NCI-H524 treated with DMSO at 0.1 percent for 48 hours (cell line): ENCODE results near the gene BDNF.
A peak's percentile ranks its signal among the peaks of the same experiment; 100 is the strongest.

Experiments
- DNase-seq: peaks from one replicate; lab custom pipeline; 2025; lab: John Stamatoyannopoulos, UW

BDNF gene

DNA sequence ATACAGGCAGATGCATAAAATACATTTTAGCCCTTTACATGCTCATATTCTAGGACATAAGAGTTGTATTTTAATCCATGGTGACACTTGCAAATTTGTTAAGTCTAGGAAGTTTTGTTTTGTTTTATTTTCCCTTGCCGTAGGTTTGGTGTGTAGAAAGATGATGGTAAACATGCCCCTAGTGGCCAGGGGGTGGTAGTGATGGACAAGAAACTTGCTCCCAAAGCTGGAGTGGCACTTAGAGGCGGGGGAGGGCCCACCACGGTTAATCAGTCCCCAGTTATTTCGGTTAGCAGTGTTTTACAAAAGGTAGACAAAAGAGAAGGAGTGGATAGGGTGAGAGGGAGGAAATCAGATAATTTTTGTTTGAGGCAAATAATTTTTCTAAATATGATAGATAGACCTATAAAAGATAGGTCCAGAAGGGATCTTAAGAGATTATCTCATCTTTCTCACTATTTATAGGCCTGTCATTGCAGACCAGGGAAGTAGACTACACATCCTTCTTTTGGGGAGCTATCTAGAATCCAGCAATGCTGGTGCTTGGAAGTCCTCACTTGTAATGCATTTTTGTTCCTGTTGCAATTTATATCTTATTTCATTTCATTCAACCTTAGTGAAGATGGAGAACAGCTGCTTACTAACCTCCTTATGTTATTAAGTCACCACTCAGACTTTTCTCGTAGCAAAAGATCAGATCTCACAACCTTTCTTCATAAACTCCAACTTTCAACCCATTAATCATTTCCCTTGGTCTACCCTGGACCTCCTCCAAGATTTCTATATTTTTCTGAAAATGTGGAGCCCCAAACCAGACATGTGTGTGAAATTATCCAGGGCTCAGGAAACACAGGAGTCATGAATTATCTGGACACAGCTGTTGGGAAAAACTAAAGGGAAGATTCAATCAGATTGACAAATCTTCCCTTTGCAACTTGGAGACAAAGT lies 5.9 kb upstream of the BDNF start:
- DNase-seq, result no peak

DNA sequence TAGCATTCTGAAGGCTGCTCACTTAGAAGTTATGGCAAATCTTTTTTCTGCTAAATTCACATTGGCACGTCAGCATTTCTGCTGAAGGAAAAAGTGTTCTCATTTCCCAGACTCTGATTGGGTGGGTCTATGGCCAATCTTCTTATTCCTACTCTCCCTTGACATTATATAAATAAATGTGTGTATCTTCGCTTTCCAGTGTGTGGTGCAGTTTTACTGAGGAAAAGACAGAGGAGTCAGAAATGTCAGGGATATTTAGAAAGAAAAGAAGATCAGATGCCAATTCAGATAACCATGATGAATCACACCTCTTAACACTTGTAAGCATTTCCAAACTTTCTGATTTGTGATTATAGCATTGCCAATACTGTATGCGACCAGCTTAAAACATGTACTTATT lies 3.2 kb upstream of the BDNF start:
- no peak for DNase-seq

DNA sequence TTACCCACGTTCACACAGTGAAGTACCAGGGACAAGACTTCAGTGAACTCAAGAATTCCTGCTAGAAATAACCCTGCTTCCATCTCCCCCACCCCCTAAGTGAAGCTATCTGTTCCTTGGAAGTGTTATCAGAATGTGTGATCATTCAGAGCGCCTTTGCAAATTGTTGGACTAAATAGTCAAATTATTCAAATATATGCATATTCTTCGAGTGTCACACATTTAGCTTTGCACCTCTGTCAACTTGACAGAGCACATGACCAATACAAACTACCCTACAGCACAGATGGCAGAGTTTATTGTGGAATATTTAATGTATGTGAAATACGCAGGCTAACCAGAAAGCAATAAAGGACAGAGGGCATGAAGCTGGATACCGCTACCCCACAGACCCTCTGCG lies 2.6 kb upstream of the BDNF start:
- DNase-seq, result no peak

DNA sequence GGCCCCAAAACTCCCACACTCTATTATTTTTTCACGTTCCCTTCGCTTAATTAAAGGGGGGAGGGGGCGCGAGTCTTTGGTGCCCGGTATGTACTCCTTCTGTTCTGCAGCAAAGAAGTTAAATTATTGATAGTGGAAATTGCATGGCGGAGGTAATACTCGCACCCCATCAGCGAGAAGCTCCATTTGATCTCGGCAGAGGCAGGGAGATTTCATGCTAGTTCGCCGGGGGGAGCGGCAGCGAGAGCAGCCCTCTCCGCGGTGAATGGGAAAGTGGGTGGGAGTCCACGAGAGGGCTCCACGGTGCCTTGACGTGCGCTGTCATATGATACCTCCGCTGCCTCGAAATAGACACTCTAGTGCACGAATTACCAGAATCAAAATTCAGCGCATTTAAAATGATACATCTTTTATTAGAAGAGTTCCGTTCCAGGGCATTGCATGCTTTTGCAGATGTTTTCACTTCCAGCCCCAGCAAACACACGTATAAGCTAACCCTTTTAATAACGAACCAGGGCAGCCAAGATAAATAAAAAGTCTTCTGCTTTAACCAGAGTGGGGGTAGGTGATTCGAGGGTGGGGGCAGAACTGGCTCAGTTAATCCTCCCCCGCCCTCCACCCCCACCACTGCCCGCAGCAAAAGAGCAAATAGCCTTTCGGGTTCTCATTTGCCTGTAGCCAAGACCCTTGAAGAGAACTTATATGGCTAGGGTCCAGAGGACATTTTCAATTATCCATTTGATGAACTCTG lies 1.3 kb upstream of the BDNF start:
- DNase-seq, result peak; percentile 44

DNA sequence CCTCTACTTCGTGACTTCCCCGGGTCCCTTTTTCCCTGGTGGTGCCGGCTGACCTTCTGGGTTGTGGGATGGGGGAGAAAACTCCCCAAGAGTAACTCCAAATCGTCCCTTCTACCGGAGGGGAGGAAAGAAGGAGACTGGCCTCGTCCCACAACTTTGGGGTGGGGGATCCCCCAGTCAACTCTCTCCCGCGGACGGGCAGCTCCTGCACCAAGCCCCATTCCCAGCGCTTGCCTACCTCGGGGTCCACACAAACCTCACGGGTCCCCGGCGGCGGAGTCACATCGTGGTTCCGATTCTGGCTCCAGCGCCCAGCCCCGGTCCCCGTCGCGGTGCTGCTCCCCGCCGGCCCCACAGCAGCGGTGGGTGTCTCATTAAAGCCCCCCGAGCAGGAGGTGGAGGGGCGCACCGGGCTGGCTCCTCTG lies 317 bp downstream of the BDNF start:
- DNase-seq, result no peak

DNA sequence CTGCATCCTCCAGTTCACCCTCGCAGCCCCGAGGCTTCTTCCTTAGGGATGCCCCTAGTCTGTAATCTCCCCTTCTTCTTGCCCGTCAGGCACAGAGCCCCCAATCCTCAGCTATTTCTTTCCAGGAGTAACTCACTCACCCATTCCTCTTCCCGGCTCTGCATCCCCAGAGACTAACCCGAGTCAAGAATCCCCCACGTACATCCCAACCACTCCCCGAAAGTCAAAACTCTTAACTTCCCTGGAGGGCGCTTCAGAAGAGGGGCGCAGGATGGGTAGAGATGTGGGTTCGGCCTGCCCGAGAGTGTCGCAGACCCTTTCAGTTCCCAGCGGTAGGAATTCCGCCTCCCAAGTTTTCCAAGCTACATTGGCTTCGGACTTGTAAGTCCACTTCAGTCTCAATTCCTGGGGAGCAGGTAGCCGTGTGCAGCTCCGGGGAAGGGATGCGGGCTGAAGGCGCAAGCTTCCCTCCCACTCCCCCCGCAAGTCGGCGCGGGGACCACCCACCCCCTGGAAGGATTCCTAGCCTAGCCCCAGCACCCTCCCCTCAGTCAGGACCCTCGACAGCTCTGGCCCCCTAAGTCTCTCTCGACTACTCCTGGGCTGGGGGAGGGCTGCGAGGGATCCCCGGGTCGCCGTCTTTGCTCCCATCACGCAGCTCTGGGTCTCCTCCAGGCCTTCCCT lies 871 bp downstream of the BDNF start:
- no peak for DNase-seq

DNA sequence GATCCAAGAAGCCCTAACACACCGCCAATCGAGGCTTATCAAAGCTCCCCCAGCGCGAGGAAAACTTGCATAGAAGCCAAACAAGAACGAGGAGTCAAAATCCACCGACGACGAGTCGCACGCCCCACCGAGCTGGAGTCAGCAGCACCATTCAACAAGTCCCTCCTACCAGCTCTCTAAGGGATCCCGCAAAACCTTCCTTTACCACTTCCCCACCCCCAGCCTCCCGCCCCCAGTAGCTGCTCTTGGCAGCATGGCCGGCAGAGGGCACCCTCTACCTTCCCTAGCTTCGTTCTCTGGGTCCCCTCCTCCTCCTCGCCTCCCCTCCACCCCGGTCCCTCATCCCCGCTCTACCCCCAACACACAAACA lies 1.4 kb downstream of the BDNF start:
- no peak for DNase-seq

DNA sequence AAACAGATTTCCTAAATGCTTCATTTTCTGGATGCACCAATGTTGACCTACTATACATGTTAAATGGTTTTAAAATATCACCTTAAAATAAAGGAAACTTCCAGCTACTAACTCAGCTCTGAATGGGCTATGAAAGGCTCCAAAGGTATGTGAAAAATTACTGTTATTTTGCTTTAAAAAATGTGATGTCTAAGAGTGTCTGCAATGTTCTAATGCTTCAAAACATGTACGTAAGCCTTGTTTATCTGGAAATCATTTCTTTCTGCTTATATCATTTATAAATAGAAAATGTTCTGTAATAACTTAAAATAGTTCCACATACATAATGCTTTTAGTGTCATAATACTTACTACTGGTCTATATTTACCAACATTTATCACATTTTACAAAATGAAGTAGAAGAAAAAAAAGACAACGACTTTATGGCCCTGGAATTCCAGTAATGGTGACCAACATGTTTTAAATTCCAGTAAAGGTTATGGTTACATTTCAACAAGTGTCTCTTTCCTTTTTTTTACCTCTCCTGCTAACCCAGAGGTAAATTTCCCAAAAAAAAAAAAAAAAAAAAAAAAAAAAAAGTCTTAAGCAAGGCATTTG lies 2.5 kb downstream of the BDNF start:
- DNase-seq, result no peak

DNA sequence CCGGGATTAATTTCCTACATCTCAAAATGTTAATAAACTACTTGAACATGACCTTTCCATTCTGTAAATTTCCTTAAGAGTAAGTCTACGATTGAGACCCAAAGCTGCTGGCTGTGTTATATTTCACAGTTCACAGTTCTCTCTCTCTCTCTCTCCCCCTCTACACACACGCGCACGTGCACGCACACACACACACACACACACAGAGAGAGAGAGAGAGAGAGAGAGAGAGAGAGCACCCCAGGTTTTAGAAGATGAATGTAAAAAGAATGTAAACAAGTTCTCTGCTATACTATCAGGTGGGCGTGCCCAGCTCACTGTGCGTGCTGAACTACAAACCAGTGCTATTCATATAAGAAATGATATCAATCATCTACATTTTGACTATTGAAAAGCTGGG lies 3.3 kb downstream of the BDNF start:
- no peak for DNase-seq

DNA sequence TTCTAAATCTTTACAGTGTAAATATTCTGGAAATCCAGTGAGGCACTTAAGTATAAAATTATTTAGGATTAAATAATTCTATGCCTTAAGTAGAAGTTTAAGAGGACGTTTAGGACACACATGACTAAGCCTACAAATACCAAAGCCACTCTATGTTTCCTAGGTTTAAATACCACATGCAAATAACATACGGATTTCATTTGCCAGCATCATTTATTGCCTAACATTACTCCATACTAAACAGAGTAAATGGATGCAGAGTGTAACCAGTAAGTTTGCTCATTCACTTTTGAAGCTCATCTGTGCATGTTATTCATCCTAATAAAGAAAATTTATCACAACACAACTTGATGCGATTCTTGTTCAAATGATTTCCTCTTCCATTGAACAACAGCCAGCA lies 4.1 kb downstream of the BDNF start:
- no peak for DNase-seq

DNA sequence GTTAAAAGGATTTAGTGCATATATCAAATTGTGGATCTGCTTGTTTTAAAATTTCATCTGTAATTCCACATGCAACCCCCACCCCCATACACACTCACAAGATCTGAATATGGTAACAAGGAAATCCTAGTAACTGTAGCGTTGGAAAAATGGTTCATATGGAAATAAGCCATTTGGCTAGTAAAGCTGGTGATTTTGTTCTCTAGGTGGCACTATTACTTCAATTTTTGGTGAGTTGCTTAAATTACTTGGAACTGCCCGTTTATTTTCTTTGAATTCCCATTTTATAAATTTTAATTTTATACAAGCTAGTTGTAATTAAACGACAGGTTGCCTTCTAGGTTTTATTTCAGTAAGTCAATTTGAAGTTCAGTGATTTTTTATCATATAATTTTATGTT lies 5.3 kb downstream of the BDNF start:
- DNase-seq, result no peak

DNA sequence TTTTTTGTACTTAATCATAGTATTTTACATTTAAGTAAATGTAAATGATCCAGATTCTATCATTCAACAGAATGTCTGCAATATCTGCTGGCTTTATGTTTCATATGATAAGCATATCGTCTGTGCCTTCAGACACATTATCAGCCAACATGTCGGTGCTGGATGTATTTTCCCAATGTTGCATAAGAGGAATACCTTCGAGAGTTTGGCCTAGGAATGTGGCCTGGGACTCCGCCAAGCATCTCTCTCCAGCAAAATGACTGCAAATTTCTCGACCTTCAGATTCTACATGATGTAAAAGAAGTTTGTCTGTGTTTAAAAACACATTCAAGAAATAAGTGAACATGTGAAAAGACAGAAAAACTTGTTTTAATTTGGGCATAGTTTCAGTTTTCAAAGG lies 6.9 kb downstream of the BDNF start:
- DNase-seq, result no peak

DNA sequence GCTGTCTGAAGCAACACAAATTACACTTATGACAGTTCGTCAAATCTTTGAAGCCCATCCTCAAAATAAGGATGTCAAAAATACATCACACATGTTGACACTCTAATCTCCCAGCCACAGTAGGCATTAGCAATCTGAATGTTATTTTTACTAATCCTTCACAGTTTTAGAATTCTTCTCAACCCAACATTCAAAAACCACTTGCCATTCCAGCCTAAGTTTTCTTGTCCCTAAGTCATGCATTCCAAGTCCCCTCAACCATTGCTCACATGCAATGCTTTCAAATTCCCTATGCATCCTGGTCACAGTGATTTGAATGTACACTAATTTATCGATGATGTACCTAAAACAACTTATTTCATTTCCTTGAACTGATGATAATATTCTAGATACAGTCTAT lies 7.5 kb downstream of the BDNF start:
- no peak for DNase-seq

DNA sequence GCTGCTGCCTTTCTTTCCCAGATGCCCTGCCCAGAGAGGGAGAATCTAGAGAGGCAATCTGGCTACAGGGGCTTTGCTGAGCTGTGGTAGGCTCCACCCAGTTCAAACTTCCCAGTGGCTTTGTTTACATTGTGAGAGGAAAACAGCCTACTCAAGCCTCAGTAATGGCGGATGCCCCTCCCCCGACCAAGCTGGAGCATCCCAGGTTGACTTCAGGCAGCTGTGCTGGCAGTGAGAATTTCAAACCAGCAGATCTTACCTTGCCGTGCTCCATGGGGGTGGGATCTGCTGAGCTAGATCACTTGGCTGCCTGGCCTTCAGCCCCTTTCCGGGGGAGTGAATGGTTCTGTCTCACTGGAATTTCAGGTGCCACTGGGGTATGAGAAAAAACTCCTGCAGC lies 12.2 kb downstream of the BDNF start:
- no peak for DNase-seq

DNA sequence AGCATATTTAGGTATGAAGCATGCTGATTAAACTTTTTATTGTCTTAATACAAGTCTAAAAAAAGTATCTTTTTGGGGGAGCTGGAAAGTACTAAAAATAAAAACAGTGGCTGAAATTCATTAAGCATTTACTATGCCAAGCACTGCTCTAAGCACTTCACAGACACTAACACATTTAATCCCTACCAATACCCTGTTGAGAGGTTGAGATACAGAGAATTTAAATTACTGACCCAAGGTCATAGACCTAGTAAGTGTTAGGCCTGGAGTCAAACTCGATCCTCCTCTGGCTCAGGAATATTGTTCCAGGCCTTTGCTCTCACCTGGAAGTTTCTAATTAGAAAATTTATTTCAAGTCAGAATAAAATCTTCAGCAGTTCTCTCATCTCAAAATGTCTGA lies 18.6 kb downstream of the BDNF start:
- no peak for DNase-seq

DNA sequence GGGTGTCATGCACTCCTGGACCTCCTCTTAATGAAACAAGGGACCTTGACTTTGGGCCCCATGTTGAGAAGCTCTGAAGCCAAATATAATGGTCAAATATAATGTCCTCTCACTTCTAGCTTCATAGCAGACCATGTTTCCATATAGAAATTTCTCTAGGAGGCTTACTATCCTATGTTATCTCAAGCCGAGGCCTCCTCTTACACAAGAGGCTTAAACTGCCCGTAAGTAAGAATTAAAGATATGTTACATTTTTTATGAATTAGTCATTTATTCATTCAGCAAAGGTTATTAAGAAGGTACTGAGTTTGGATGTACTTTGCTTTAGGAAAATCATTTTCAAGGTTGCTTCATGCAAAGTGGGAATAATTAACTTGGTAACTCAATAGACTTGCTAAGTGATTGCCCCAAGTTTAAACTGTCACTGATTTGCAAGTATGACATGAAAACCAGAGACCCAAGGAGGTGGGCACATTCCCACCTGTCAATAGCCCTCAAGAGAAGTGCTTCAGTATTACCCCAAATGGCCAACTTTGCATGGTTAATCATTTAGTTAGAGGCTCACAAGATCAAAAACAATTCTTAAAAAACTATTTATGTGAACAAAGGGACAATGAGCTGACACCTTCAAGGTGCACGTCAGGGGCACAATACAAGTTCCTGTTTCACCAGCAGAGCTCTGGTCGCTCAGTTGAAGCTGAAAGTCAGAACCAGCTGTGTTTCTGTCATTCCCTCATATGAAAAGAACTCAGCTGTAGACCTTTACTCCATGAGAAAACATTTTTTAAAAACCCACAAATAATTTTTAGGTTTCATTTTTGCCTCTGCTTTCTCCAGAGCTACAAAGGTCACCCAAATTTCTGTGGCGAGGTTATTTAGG lies 20.9 kb downstream of the BDNF start:
- no peak for DNase-seq

DNA sequence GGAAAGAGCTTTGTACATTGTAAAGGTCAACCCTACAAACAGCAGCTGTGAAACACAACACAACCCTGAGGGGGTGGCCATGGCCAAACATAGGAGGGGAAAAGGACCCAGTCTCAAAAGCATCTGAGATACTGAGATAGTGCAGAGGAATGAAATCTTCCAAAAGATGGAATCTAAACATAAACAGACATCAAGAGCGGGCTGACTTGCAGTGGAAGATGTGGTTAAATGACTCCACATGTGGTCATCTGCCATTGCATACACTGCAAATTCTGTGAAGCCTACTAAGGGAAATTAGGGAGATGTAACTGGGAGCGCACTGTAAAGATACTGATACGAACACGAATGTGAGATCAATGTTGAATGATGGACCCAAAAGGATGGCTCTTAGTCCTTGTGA lies 22.0 kb downstream of the BDNF start:
- no peak for DNase-seq

DNA sequence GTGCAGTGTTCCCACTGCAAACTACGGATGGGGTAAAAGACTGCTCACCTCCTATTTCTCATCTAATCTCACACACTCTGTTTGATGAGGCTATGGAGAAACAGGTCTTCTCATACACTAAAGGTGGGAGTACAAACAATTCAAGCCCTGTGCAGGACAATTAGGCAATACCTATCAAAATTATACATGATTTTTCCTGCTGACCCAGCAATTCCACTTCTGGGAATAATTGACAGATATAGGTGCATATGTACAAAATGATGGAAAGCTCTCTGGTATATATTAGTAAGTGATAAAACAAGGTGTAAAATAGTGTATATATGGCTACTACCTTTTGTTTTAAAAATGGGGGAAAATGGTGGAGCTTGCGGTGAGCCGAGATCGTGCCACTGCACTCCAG lies 23.1 kb downstream of the BDNF start:
- DNase-seq, result no peak

DNA sequence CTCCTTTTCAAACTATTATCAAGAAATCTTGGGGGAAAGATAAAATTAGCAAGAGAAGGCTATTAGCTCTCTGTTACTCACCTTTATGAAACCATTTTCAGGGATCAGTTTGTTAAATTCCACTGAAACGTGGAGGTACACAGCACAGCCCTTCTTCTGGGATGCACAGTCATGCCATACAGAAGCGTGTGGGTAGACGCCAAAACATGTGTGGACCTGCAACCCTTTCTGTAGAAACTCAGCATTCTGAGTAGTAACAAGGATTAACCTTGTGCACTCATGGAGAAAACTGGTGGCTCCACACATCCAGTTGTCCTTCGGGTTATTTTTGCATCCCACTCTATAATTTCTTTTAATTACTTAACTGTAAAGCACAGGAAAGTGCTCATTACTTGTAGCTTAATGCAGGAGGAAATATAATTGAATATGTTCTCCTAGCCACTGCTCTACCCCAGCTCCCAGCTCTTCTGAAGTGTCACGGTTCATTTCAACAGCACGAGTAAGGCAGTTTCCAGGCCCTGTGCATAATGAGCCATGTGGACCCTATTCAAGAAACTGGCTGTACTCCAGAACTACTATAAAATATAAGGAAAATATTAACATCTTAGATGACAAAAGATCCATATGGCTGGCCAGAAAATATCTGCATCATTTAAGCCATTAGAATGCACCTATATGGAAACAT lies 26.1 kb downstream of the BDNF start:
- DNase-seq, result no peak

DNA sequence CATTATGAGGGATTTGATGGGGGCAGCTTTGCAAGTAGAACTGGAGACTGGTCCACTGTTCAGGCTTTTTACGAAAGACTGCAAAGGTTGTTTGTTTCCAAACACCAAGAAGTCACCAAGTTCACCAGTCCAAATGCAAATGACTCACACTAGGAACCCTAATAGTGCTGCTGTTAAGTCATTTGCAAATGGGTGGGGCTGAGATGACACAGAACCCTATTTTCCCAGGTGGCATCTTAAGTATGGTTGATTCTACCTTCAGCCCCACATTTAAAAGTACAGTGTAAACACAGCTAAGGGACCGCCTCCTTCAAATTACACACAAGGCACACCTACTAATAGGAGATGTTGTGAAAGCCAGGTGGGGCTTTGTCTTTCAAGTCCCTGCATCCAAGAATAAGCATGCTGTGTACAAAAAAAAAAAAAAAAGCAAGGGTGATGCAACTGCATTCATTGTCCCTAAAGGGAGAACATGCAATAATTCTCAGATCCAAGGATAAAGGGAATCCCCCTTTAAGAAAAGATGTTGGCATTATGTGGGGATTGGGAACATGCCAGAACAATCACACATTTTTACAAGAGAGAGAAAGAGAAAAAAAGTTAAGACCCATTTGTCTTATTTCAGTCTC lies 27.3 kb downstream of the BDNF start:
- no peak for DNase-seq
